GM13976 (cell line): ENCODE results near the gene TRPV3.

Experiments
- DNase-seq: peaks from one replicate; pipeline ENCODE4 v3.0.0; 2012; ENCODE audit warnings: low spot score
- CTCF ChIP-seq: IDR thresholded peaks from 2 replicates; pipeline ENCODE4 v1.5.1; 2012; ENCODE audit warnings: borderline replicate concordance, mild to moderate bottlenecking; ENCODE audit not compliant: insufficient read depth; ENCODE audit errors: extremely low read depth, missing control alignments, control extremely low read depth
- in situ Hi-C: fragments of 300-500 bp; cut with MboI; formaldehyde crosslinking; loops from one replicate; pipeline ENCODE4 v1.12.0; 2022; ENCODE audit warnings: low sequenced_read_pairs, mixed read lengths, inconsistent platforms; ENCODE audit not compliant: unreplicated experiment

Gene TRPV3

GRCh38 chr17:3547628-3548027 is 10.0 kb downstream of the TRPV3 start:
- no peak for TF ChIP-seq CTCF
- in situ Hi-C loops: no loop called here
- no peak for DNase-seq

- no peak for DNase-seq
- in situ Hi-C loops: no loop called here
- no peak for TF ChIP-seq CTCF
Observed at GRCh38 chr17:3546997-3547396, 10.6 kb downstream of the TRPV3 start.

GRCh38 chr17:3546521-3546920 is 11.1 kb downstream of the TRPV3 start:
- no peak for TF ChIP-seq CTCF
- in situ Hi-C loops: no loop called here
- no peak for DNase-seq

- TF ChIP-seq CTCF: no peak
- in situ Hi-C loops: no loop called here
- no peak for DNase-seq
Observed at GRCh38 chr17:3545151-3545550, 12.5 kb downstream of the TRPV3 start.

GRCh38 chr17:3544365-3544764 is 13.2 kb downstream of the TRPV3 start:
- no peak for TF ChIP-seq CTCF
- DNase-seq: no peak
- in situ Hi-C loops: no loop called here

GRCh38 chr17:3543453-3543852 is 14.2 kb downstream of the TRPV3 start:
- no peak for TF ChIP-seq CTCF
- in situ Hi-C loops: no loop called here
- no peak for DNase-seq
